GM23338 (cell line): ENCODE measurements around the gene PFKFB3. TPM values are rescaled to one million over a fixed set of nuclear protein-coding genes. Genes with fewer than 3 reads are reported as not detected.

Source experiments
- ATAC-seq: fragments of 200-7000 bp; cut with Tn5 transposase; 3 replicates; pipeline ENCODE4 v1.9.1; 2020
- DNase-seq: peaks from one replicate; pipeline ENCODE4 v3.0.0-alpha.2; 2015; ENCODE audit warnings: low spot score
- H2AFZ ChIP-seq: fragments of 200-600 bp; sonication (generic); 2 replicates; pipeline ENCODE4 v1.8.0; 2016; ENCODE audit warnings: antibody characterized with exemption, mild to moderate bottlenecking, moderate library complexity
- H3F3A ChIP-seq: fragments of 200-600 bp; sonication (generic); replicated peaks from 2 replicates; pipeline ENCODE4 v1.8.0; 2017; ENCODE audit warnings: antibody characterized with exemption, mixed run types, low read depth
- H3K27ac ChIP-seq: fragments of 200-600 bp; sonication (generic); 2 replicates; pipeline ENCODE4 v1.6.1; 2016; ENCODE audit warnings: low read depth
- H3K27me3 ChIP-seq: fragments of 200-600 bp; sonication (generic); 2 replicates; pipeline ENCODE4 v1.8.0; 2016; ENCODE audit warnings: mild to moderate bottlenecking, mixed run types, moderate library complexity; ENCODE audit not compliant: insufficient read depth
- H3K36me3 ChIP-seq: fragments of 200-600 bp; sonication (generic); 2 replicates; pipeline ENCODE4 v1.8.0; 2016; ENCODE audit warnings: mild to moderate bottlenecking; ENCODE audit not compliant: insufficient read depth
- H3K4me1 ChIP-seq: fragments of 200-600 bp; sonication (generic); 2 replicates; pipeline ENCODE4 v1.8.0; 2016; ENCODE audit warnings: mild to moderate bottlenecking, moderate library complexity; ENCODE audit not compliant: insufficient read depth
- H3K4me2 ChIP-seq: fragments of 200-600 bp; sonication (generic); 2 replicates; pipeline ENCODE4 v1.7.1; 2017; ENCODE audit warnings: mixed run types
- H3K4me3 ChIP-seq: fragments of 200-600 bp; sonication (generic); 2 replicates; pipeline ENCODE4 v1.6.1; 2016; ENCODE audit warnings: mixed run types
- H3K79me2 ChIP-seq: fragments of 200-600 bp; sonication (generic); replicated peaks from 2 replicates; pipeline ENCODE4 v1.8.0; 2017; ENCODE audit warnings: mild to moderate bottlenecking; ENCODE audit not compliant: insufficient read depth
- H3K9me2 ChIP-seq: fragments of 200-600 bp; sonication (generic); 2 replicates; pipeline ENCODE4 v1.8.0; 2017; ENCODE audit not compliant: insufficient read depth
- H4K20me1 ChIP-seq: fragments of 200-600 bp; sonication (generic); replicated peaks from 2 replicates; pipeline ENCODE4 v1.8.0; 2017; ENCODE audit warnings: mild to moderate bottlenecking; ENCODE audit not compliant: insufficient read depth
- H3K27ac Mint-ChIP-seq: 2 replicates; pipeline ENCODE4 v1.8.0; 2020; ENCODE audit warnings: inconsistent platforms, mild to moderate bottlenecking, moderate library complexity, mixed read lengths
- H3K27me3 Mint-ChIP-seq: 3 replicates; pipeline ENCODE4 v1.8.0; 2022; ENCODE audit warnings: low read depth, mild to moderate bottlenecking, moderate library complexity, mixed read lengths, inconsistent platforms; ENCODE audit not compliant: insufficient read depth, poor library complexity
- H3K36me3 Mint-ChIP-seq: 3 replicates; pipeline ENCODE4 v1.8.0; 2021; ENCODE audit warnings: low read depth, mild to moderate bottlenecking, inconsistent platforms, moderate library complexity, mixed read lengths
- H3K4me1 Mint-ChIP-seq: 3 replicates; pipeline ENCODE4 v1.8.0; 2020; ENCODE audit warnings: mild to moderate bottlenecking, inconsistent platforms, mixed read lengths
- H3K4me3 Mint-ChIP-seq: 3 replicates; pipeline ENCODE4 v1.8.0; 2021; ENCODE audit warnings: moderate library complexity, mild to moderate bottlenecking, inconsistent platforms, mixed read lengths
- H3K9me3 Mint-ChIP-seq: 3 replicates; pipeline ENCODE4 v1.8.0; 2020; ENCODE audit warnings: moderate library complexity, mild to moderate bottlenecking, inconsistent platforms, mixed read lengths
- ETS1 ChIP-seq: IDR thresholded peaks from 2 replicates; pipeline ENCODE4 v1.6.1; 2016; ENCODE audit warnings: antibody characterized with exemption
- EZH2phosphoT487 ChIP-seq: fragments of 200-600 bp; sonication (generic); IDR thresholded peaks from one replicate; pipeline ENCODE4 v1.8.1; 2018; ENCODE audit warnings: antibody characterized with exemption; ENCODE audit not compliant: unreplicated experiment
- JUNB ChIP-seq: IDR thresholded peaks from one replicate; pipeline ENCODE4 v1.6.1; 2016; ENCODE audit warnings: antibody characterized with exemption; ENCODE audit not compliant: unreplicated experiment
- NANOG ChIP-seq: IDR thresholded peaks from 2 replicates; pipeline ENCODE4 v1.6.1; 2016; ENCODE audit warnings: antibody characterized with exemption, borderline replicate concordance
- REST ChIP-seq: IDR thresholded peaks from one replicate; pipeline ENCODE4 v1.6.1; 2018; ENCODE audit warnings: antibody characterized with exemption; ENCODE audit not compliant: unreplicated experiment
- polyA plus RNA-seq: library from polyadenylated mRNA; unstranded; fragments of >200 nt; fragmentation: Nextera tagmentation; extraction: Ambion mirVana; gene quantifications from 2 replicates; pipeline ENCODE4 v1.2.1, GENCODE V29; 2016
- total RNA-seq: library from RNA; depleted of rRNA; stranded (reverse); fragments of >200 nt; shearing (Covaris generic); gene quantifications from 2 replicates; pipeline ENCODE4 v1.2.3, GENCODE V29; 2014
- TF ChIP-seq, protein P1 (sequence below): fragments of 250-450 bp; sonication (Bioruptor Pico); IDR thresholded peaks from 2 replicates; pipeline ENCODE4 v1.5.0; 2020; ENCODE audit warnings: mild to moderate bottlenecking, moderate library complexity

The PFKFB3 gene
- total and polyA plus RNA-seq, 2 experiments from 2014 or later: 9.5 to 26.8 TPM

DNA sequence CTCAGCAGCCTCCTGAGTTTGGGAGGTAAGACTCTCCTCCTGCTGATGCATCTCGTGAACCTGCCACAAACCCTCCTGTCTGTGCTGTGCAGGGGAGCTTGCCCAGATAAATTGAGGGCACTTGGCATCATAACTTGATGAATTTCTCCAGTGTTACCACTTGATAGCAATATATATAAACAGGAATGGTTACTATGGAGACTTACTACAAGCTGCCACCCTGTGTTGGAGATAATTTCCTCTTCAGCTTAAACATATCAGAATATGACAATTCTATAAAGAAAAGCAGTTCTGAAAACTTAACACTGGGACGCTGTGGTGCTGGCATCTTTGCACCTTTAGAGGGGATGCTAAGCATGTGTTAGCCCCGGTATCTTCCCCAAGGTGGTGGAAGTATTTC, 14.9 kb downstream of the PFKFB3 start:
- Mint-ChIP-seq H3K27me3 (peaks cover 9% of the 10 kb centered on the region), H3K4me3 (no peak overlapping the region), H3K4me1 (no peaks in the 10 kb centered on the region), H3K27ac (no peak overlapping the region), H3K9me3 (no peaks in the 10 kb centered on the region), H3K36me3 (peaks cover 83% of the 10 kb centered on the region)
- TF ChIP-seq JUNB: no peak
- no peak for TF ChIP-seq NANOG
- Histone ChIP-seq H3K4me2 (no peak overlapping the region), H4K20me1 (peaks cover 3% of the 10 kb centered on the region; the same call in 1 of the 2 replicates), H3K36me3 (peaks cover 35% of the 10 kb centered on the region), H3K27me3 (no peaks in the 10 kb centered on the region), H3K4me3 (no peak overlapping the region), H3K79me2 (peaks cover 13% of the 10 kb centered on the region), H3K9me2 (no peaks in the 10 kb centered on the region), H2AFZ (no peak overlapping the region), H3K4me1 (no peaks in the 10 kb centered on the region), H3K27ac (no peak overlapping the region), H3F3A (no peaks in the 10 kb centered on the region)
- ATAC-seq (no peak), DNase-seq (no peak)

DNA sequence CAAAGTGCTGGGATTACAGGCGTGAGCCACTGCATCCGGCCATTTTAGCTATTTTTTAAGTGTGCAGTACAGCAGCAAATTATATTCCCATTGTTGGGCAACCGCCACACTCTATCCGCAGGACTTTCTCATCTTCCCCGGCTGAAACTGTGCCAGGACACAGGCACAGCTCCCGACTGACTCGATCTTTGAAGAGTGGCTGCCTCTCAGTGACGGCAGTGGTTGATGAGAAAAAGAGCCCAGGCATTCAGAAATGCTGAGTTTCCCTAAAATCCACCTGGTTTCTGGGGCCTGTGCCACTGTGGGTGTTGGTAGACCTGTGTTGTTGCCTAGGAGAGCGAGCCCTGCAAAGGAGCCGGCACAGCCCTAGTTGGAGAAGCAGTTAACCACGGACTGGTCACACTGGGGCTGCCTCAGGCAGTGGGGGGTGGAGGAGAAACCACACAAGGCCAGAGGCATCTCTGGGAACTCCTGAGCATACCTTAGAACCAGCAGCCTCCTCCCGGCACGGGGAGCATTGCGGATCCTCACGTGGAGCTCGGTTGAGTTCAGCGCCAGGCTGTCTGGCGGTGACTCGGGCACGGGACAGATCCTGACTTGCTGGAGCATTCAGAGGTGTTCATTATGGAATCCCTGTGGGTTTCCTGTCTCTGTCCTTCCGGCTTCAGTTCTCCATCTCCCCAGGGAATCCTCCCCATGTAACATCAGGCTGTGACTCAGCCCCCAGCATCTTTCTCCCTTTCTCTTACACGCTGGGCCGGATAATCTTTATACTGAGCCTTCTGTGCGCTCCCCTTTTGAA, 16.2 kb downstream of the PFKFB3 start:
- peaks cover 82% of the 10 kb centered on the region for H3K36me3 Mint-ChIP-seq
- no peak for ATAC-seq
- TF ChIP-seq, protein P1, sequence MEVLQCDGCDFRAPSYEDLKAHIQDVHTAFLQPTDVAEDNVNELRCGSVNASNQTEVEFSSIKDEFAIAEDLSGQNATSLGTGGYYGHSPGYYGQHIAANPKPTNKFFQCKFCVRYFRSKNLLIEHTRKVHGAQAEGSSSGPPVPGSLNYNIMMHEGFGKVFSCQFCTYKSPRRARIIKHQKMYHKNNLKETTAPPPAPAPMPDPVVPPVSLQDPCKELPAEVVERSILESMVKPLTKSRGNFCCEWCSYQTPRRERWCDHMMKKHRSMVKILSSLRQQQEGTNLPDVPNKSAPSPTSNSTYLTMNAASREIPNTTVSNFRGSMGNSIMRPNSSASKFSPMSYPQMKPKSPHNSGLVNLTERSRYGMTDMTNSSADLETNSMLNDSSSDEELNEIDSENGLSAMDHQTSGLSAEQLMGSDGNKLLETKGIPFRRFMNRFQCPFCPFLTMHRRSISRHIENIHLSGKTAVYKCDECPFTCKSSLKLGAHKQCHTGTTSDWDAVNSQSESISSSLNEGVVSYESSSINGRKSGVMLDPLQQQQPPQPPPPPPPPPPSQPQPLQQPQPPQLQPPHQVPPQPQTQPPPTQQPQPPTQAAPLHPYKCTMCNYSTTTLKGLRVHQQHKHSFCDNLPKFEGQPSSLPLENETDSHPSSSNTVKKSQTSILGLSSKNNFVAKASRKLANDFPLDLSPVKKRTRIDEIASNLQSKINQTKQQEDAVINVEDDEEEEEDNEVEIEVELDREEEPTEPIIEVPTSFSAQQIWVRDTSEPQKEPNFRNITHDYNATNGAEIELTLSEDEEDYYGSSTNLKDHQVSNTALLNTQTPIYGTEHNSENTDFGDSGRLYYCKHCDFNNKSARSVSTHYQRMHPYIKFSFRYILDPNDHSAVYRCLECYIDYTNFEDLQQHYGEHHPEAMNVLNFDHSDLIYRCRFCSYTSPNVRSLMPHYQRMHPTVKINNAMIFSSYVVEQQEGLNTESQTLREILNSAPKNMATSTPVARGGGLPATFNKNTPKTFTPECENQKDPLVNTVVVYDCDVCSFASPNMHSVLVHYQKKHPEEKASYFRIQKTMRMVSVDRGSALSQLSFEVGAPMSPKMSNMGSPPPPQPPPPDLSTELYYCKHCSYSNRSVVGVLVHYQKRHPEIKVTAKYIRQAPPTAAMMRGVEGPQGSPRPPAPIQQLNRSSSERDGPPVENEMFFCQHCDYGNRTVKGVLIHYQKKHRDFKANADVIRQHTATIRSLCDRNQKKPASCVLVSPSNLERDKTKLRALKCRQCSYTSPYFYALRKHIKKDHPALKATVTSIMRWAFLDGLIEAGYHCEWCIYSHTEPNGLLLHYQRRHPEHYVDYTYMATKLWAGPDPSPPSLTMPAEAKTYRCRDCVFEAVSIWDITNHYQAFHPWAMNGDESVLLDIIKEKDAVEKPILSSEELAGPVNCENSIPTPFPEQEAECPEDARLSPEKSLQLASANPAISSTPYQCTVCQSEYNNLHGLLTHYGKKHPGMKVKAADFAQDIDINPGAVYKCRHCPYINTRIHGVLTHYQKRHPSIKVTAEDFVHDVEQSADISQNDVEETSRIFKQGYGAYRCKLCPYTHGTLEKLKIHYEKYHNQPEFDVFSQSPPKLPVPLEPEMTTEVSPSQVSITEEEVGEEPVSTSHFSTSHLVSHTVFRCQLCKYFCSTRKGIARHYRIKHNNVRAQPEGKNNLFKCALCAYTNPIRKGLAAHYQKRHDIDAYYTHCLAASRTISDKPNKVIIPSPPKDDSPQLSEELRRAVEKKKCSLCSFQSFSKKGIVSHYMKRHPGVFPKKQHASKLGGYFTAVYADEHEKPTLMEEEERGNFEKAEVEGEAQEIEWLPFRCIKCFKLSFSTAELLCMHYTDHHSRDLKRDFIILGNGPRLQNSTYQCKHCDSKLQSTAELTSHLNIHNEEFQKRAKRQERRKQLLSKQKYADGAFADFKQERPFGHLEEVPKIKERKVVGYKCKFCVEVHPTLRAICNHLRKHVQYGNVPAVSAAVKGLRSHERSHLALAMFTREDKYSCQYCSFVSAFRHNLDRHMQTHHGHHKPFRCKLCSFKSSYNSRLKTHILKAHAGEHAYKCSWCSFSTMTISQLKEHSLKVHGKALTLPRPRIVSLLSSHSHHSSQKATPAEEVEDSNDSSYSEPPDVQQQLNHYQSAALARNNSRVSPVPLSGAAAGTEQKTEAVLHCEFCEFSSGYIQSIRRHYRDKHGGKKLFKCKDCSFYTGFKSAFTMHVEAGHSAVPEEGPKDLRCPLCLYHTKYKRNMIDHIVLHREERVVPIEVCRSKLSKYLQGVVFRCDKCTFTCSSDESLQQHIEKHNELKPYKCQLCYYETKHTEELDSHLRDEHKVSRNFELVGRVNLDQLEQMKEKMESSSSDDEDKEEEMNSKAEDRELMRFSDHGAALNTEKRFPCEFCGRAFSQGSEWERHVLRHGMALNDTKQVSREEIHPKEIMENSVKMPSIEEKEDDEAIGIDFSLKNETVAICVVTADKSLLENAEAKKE: no peak
- TF ChIP-seq EZH2phosphoT487 (no peak), REST (no peak), ETS1 (no peak)

More for the DNA sequence above, 16.2 kb downstream of the PFKFB3 start:
- no peak overlapping the region for H3K27ac Mint-ChIP-seq
- H2AFZ ChIP-seq: no peak overlapping the region
- no peak overlapping the region for H3K4me2 ChIP-seq
- H3K4me1 ChIP-seq: no peaks in the 10 kb centered on the region
- no peaks in the 10 kb centered on the region for H3F3A ChIP-seq
- no peak overlapping the region for H3K27ac ChIP-seq
- no peak overlapping the region for H3K4me3 ChIP-seq
- no peaks in the 10 kb centered on the region for H3K4me1 Mint-ChIP-seq
- no peaks in the 10 kb centered on the region for H3K9me2 ChIP-seq
- no peaks in the 10 kb centered on the region for H3K27me3 ChIP-seq
- H4K20me1 ChIP-seq: peaks cover 3% of the 10 kb centered on the region; the same call in 1 of the 2 replicates
- peaks cover 38% of the 10 kb centered on the region for H3K36me3 ChIP-seq
- DNase-seq: no peak
- no peak overlapping the region for H3K4me3 Mint-ChIP-seq
- H3K79me2 ChIP-seq: peaks cover under 1% of the 10 kb centered on the region; the same call in 1 of the 2 replicates
- H3K9me3 Mint-ChIP-seq: no peaks in the 10 kb centered on the region
- peaks cover 9% of the 10 kb centered on the region for H3K27me3 Mint-ChIP-seq
